Thyroid gland (tissue), 4 donors: Measurements from ENCODE around the gene ROPN1B.

ENCODE experiments used
- POLR2A ChIP-seq, 2 donors: fragments of 450-650 bp; IDR thresholded peaks; one replicate each; pipeline ENCODE4 v1.6.1; 2017; ENCODE audit warnings: antibody characterized with exemption in 2 of 2, mild to moderate bottlenecking in 2 of 2, moderate library complexity in 1 of 2
- TF ChIP-seq, protein P1 (sequence below), 6 experiments: fragments of 200-600 bp in 3 of 6; fragments of 450-650 bp in 3 of 6; sonication (generic) in 3 of 6; IDR thresholded peaks; one replicate each; pipeline ENCODE4 v1.5.1; 2016 to 2019; ENCODE audit warnings: antibody characterized with exemption in 6 of 6, mild to moderate bottlenecking in 2 of 6, inconsistent platforms in 1 of 6, moderate library complexity in 1 of 6

DNA sequence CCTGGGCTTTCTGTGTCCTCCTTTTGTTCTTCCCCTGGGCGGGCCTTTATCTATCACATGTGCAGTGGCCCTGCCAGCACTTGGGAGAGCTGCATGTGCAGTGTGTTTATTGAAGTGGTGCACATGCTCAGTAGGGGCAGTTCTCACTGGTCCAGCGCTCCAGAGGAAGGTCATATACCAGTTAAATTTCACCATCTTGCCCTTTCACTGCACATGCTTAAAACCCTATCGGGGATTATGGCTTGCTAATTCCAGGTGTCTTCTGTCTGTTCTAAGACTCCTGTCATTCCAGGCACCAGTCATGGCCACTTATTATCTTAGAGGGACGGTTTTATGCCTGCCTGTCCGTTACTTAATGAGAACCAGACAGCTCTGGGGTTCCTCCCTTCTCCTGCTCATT, 52.2 kb downstream of the ROPN1B start:
- TF ChIP-seq, protein P1, sequence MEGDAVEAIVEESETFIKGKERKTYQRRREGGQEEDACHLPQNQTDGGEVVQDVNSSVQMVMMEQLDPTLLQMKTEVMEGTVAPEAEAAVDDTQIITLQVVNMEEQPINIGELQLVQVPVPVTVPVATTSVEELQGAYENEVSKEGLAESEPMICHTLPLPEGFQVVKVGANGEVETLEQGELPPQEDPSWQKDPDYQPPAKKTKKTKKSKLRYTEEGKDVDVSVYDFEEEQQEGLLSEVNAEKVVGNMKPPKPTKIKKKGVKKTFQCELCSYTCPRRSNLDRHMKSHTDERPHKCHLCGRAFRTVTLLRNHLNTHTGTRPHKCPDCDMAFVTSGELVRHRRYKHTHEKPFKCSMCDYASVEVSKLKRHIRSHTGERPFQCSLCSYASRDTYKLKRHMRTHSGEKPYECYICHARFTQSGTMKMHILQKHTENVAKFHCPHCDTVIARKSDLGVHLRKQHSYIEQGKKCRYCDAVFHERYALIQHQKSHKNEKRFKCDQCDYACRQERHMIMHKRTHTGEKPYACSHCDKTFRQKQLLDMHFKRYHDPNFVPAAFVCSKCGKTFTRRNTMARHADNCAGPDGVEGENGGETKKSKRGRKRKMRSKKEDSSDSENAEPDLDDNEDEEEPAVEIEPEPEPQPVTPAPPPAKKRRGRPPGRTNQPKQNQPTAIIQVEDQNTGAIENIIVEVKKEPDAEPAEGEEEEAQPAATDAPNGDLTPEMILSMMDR (IDR thresholded peaks at IDR 0.05) = no peak
- no peak for TF ChIP-seq POLR2A (IDR thresholded peaks at IDR 0.05)
